KMS-11 (cell line): ENCODE results near the gene STK4.

Experiments
- H2AFZ ChIP-seq: fragments of 200-600 bp; sonication (generic); 2 replicates; pipeline ENCODE4 v1.6.1; 2016; ENCODE audit warnings: antibody characterized with exemption, mixed run types, low read depth
- H3K27ac ChIP-seq: fragments of 200-600 bp; sonication (generic); 2 replicates; pipeline ENCODE4 v1.6.1; 2016; ENCODE audit warnings: mild to moderate bottlenecking, mixed run types
- H3K27me3 ChIP-seq: fragments of 200-600 bp; sonication (generic); 2 replicates; pipeline ENCODE4 v1.6.1; 2017; ENCODE audit warnings: mild to moderate bottlenecking, low read depth, mixed run types, moderate library complexity; ENCODE audit not compliant: insufficient read depth
- H3K36me3 ChIP-seq: fragments of 200-600 bp; sonication (generic); 2 replicates; pipeline ENCODE4 v1.6.1; 2017; ENCODE audit warnings: mild to moderate bottlenecking, mixed run types; ENCODE audit not compliant: insufficient read depth
- H3K4me1 ChIP-seq: fragments of 200-600 bp; sonication (generic); 2 replicates; pipeline ENCODE4 v1.6.1; 2016; ENCODE audit warnings: mild to moderate bottlenecking, low read depth, mixed run types; ENCODE audit not compliant: poor library complexity, severe bottlenecking
- H3K4me2 ChIP-seq: fragments of 200-600 bp; sonication (generic); 2 replicates; pipeline ENCODE4 v1.7.0; 2016; ENCODE audit warnings: mild to moderate bottlenecking, mixed run types
- H3K4me3 ChIP-seq: fragments of 200-600 bp; sonication (generic); IDR thresholded peaks from 2 replicates; pipeline ENCODE4 v1.6.1; 2017; ENCODE audit warnings: low read depth, low read length, mixed read lengths; ENCODE audit not compliant: insufficient read depth
- H3K79me2 ChIP-seq: fragments of 200-600 bp; sonication (generic); 2 replicates; pipeline ENCODE4 v1.6.1; 2016; ENCODE audit warnings: low read depth, mixed run types; ENCODE audit not compliant: insufficient read depth
- H3K9ac ChIP-seq: fragments of 200-600 bp; sonication (generic); 2 replicates; pipeline ENCODE4 v1.6.1; 2016; ENCODE audit warnings: mild to moderate bottlenecking, mixed run types
- H4K20me1 ChIP-seq: fragments of 200-600 bp; sonication (generic); 2 replicates; pipeline ENCODE4 v1.6.1; 2016; ENCODE audit warnings: mild to moderate bottlenecking, mixed run types; ENCODE audit not compliant: insufficient read depth
- TF ChIP-seq, protein P1 (sequence below): fragments of 200-600 bp; sonication (generic); conservative IDR thresholded peaks from 2 replicates; pipeline ENCODE4 v1.6.1; 2017; ENCODE audit warnings: low read depth, mild to moderate bottlenecking, antibody characterized with exemption, low read length, moderate library complexity, mixed read lengths

The STK4 gene

DNA sequence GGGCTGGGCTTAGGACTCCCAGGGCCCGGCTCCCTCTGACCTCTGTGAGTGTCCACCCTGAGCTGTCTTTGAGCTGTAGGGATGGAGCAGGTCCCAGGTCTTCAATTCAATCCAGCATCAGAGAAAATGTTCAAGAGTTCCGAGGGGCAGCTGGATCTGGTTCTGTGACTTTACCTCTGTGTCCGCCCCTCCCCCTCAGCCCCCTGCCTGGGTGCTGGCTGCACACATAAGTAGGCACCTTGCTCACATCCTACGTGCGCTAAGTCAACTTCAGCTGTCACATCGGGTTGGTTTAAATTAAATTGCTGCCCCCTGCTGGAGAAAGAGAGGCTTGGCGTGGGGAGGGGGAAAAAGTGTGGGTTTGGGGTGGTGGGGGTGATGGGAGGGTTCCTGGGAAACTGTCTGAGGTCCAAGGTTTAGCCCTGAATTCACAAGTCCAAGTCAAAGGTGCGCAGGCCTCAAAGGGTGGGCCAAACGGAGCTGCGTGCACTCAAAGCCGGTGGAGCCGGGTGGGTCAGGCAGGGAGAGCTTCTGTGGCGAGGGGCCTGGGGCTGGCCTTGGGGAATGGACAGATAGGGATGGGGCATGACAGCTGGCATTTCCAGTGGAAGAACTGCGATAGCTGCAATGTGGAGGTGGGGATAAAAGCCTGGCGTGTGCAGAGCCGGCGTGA is 145.6 kb downstream of the STK4 start:
- H3K27ac ChIP-seq = no peak overlapping the region
- H2AFZ ChIP-seq = no peak overlapping the region
- H3K9ac ChIP-seq = no peak overlapping the region
- H3K4me2 ChIP-seq = no peak overlapping the region
- H3K79me2 ChIP-seq = no peaks in the 10 kb centered on the region
- H3K4me3 ChIP-seq = no peak overlapping the region
- no peaks in the 10 kb centered on the region for H3K36me3 ChIP-seq
- peaks cover 9% of the 10 kb centered on the region for H3K4me1 ChIP-seq
- TF ChIP-seq, protein P1, sequence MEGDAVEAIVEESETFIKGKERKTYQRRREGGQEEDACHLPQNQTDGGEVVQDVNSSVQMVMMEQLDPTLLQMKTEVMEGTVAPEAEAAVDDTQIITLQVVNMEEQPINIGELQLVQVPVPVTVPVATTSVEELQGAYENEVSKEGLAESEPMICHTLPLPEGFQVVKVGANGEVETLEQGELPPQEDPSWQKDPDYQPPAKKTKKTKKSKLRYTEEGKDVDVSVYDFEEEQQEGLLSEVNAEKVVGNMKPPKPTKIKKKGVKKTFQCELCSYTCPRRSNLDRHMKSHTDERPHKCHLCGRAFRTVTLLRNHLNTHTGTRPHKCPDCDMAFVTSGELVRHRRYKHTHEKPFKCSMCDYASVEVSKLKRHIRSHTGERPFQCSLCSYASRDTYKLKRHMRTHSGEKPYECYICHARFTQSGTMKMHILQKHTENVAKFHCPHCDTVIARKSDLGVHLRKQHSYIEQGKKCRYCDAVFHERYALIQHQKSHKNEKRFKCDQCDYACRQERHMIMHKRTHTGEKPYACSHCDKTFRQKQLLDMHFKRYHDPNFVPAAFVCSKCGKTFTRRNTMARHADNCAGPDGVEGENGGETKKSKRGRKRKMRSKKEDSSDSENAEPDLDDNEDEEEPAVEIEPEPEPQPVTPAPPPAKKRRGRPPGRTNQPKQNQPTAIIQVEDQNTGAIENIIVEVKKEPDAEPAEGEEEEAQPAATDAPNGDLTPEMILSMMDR = peak; percentile 98
- no peaks in the 10 kb centered on the region for H3K27me3 ChIP-seq
- H4K20me1 ChIP-seq = no peaks in the 10 kb centered on the region

DNA sequence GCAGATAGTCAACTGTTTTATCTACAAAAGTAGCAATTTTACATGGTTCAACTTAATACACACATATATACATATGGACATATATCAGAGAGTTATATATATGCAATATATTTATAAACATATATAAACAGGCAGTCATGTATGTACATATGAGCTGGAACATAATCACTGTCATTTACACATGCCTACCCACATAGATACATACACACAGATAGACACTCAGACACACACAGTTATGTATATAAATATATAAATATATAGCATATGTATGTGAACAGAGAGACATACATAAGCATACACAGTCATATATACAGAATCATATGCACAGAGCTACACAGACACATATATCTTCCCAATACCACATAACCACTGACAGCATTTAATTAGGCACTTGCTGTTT is 146.4 kb downstream of the STK4 start:
- H3K4me1 ChIP-seq = peaks cover 9% of the 10 kb centered on the region
- no peaks in the 10 kb centered on the region for H4K20me1 ChIP-seq

DNA sequence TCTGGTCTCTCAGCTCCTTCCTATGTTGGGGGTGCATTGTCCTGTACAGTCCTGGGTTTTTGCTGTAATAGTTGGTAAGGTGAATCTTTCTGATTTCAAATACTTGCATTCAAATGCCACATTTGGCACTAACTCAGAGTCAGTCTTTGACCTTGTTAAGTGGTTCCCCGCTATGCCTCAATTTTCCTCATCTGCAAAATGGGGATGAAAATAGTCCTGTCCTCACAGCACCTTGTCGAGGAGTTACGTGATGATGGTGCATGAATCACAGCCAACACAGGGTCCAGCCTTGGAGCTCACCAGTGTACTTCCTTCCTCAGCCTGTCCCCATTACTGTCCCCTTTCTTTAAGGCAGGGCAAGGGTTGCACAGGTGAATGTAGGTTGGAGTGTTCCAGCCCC is 147.6 kb downstream of the STK4 start:
- H3K27me3 ChIP-seq = no peaks in the 10 kb centered on the region
- no peaks in the 10 kb centered on the region for H4K20me1 ChIP-seq
- H3K79me2 ChIP-seq = no peaks in the 10 kb centered on the region
- H3K4me1 ChIP-seq = peaks cover 9% of the 10 kb centered on the region
- TF ChIP-seq, protein P1 = no peak
- no peak overlapping the region for H3K27ac ChIP-seq
- H3K9ac ChIP-seq = no peak overlapping the region
- H3K4me2 ChIP-seq = no peak overlapping the region
- no peak overlapping the region for H2AFZ ChIP-seq
- no peak overlapping the region for H3K4me3 ChIP-seq
- no peaks in the 10 kb centered on the region for H3K36me3 ChIP-seq

More for the DNA sequence above, 146.4 kb downstream of the STK4 start:
- Histone ChIP-seq H3K4me2 (no peak overlapping the region), H3K27ac (no peak overlapping the region), H3K4me3 (no peak overlapping the region), H3K36me3 (no peaks in the 10 kb centered on the region), H2AFZ (no peak overlapping the region), H3K9ac (no peak overlapping the region), H3K79me2 (no peaks in the 10 kb centered on the region), H3K27me3 (no peaks in the 10 kb centered on the region)
- TF ChIP-seq, protein P1 = no peak

DNA sequence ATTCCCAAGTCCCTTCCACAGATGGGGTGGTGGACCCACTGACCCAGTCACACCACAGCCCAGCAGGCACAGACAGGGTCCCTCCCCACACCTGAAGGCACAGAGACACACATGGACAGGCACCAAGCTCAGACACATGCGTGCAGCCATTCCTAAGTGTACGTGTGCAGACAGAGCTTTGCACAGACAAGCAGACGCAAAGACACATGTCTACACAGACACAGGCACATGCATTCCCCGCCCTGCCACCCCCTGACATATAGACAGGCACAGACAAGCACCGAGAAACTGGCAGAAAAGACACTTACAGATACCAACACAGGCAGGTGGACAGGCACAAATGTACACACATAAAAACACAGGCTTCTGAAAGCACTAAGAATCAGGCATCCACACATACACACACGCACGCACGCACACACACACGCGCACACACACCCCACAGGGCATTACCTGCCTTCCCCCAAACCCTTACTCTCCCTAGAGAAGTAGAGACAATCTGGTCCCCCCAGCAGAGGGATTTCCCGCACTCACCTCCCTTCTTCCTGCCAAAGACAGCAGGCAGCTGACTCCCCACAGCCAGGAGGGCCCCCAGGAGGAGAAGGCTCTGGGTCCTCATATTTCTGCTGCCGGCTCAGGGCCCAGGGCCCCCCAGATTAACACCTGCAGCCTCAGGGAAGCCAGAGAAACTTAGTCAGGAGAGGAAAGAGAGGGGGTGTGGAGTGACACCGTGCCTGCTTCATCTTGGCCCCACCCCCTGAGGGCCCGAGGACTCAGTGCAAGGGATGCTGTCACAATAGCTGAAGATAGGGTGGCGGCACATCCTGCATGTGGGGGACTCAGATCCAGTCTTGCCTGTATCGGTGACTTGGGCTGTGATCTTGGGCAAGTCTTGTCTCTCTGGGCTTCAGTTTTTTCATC is 148.4 kb downstream of the STK4 start, which contains the start of gene WFDC5:
Gene WFDC5 (minus strand): TSS at position 710 of the 921 bp plus-strand sequence. CDS start 91 bp downstream, at position 619.
- Histone ChIP-seq H2AFZ (no peak within 1 kb of the TSS), H3K36me3 (no peaks in the 10 kb centered on the region), H3K27me3 (no peaks in the 10 kb centered on the region), H3K79me2 (no peaks in the 10 kb centered on the region), H3K4me2 (no peak within 1 kb of the TSS), H3K9ac (no peak within 1 kb of the TSS), H4K20me1 (no peaks in the 10 kb centered on the region), H3K4me3 (no peak within 1 kb of the TSS), H3K27ac (no peak within 1 kb of the TSS), H3K4me1 (peaks cover 9% of the 10 kb centered on the region)
- TF ChIP-seq, protein P1 = no peak
